K562 (cell line): ENCODE measurements around the gene PRKG1. TPM values are rescaled to one million over a fixed set of nuclear protein-coding genes. Genes with fewer than 3 reads are reported as not detected.

ENCODE experiments used
- BRF1 ChIP-seq: IDR thresholded peaks from 3 replicates; pipeline ENCODE4 v1.6.1; 2011; ENCODE audit warnings: borderline replicate concordance, mild to moderate bottlenecking; ENCODE audit not compliant: insufficient read length; ENCODE audit errors: extremely low read depth
- CXXC5 ChIP-seq: fragments of 250-450 bp; sonication (Bioruptor Pico); IDR thresholded peaks from 2 replicates; pipeline ENCODE4 v1.8.0; 2022; ENCODE audit warnings: inconsistent platforms, mild to moderate bottlenecking, moderate library complexity
- ELF1 ChIP-seq: fragments of 200-800 bp; sonication (Bioruptor generic); IDR thresholded peaks from 2 replicates; pipeline ENCODE4 v1.6.1; 2016; ENCODE audit warnings: missing genetic modification characterization, missing compliant biosample characterization
- ESRRA ChIP-seq: fragments of 450-650 bp; IDR thresholded peaks from 2 replicates; pipeline ENCODE4 v1.6.1; 2014; ENCODE audit warnings: low read depth, mild to moderate bottlenecking, moderate library complexity, borderline replicate concordance
- GABPA ChIP-seq: fragments of 200-800 bp; sonication (Bioruptor generic); conservative IDR thresholded peaks from 2 replicates; pipeline ENCODE4 v1.6.1; 2016; ENCODE audit warnings: low read depth, missing genetic modification characterization, missing compliant biosample characterization
- HMGXB4 ChIP-seq: sonication (generic); formaldehyde crosslinking; IDR thresholded peaks from 2 replicates; pipeline ENCODE4 v1.8.1; 2023; ENCODE audit warnings: mild to moderate bottlenecking, missing genetic modification reagents
- KLF13 ChIP-seq: fragments of 450-650 bp; IDR thresholded peaks from 2 replicates; pipeline ENCODE4 v1.6.1; 2016; ENCODE audit warnings: missing genetic modification characterization, low read depth, mild to moderate bottlenecking, missing compliant biosample characterization, moderate library complexity, borderline replicate concordance
- MYC ChIP-seq, 2 experiments: fragments of 250-450 bp in 1 of 2; sonication (Bioruptor Pico) in 1 of 2; IDR thresholded peaks; 2 replicates each; pipeline versions ENCODE4 v1.5.1 to v1.6.1; 2012 to 2021; ENCODE audit warnings: low read depth in 2 of 2, borderline replicate concordance in 1 of 2, improper control_type of control experiment in 1 of 2, low read length in 1 of 2, mild to moderate bottlenecking in 1 of 2, moderate library complexity in 1 of 2
- PREB ChIP-seq: sonication (generic); formaldehyde crosslinking; IDR thresholded peaks from 2 replicates; pipeline ENCODE4 v1.8.1; 2023; ENCODE audit warnings: mild to moderate bottlenecking, missing genetic modification reagents
- RBM39 ChIP-seq: fragments of 200-400 bp; formaldehyde crosslinking; optimal IDR thresholded peaks from 2 replicates; pipeline ENCODE3; 2018; ENCODE audit warnings: low read depth, low read length
- SAFB ChIP-seq: fragments of 200-400 bp; formaldehyde crosslinking; IDR thresholded peaks from 2 replicates; pipeline ENCODE4 v1.6.1; 2017; ENCODE audit warnings: low read depth, low read length, borderline replicate concordance
- SMAD4 ChIP-seq: fragments of 250-450 bp; sonication (Bioruptor Pico); conservative IDR thresholded peaks from 2 replicates; pipeline ENCODE4 v1.8.0; 2021; ENCODE audit warnings: inconsistent platforms, mild to moderate bottlenecking, moderate library complexity
- TAF9B ChIP-seq: fragments of 450-650 bp; IDR thresholded peaks from 2 replicates; pipeline ENCODE4 v1.6.1; 2018; ENCODE audit warnings: mild to moderate bottlenecking; ENCODE audit not compliant: partially characterized antibody
- TAL1 ChIP-seq: fragments of 450-650 bp; IDR thresholded peaks from 2 replicates; pipeline ENCODE4 v1.6.1; 2016; ENCODE audit warnings: mild to moderate bottlenecking
- YBX1 ChIP-seq: fragments of 450-650 bp; IDR thresholded peaks from 2 replicates; pipeline ENCODE4 v1.7.1; 2016; ENCODE audit warnings: mild to moderate bottlenecking
- ZMIZ1 ChIP-seq, 2 experiments: fragments of 150-350 bp in 1 of 2; IDR thresholded peaks; 2 replicates each; pipeline ENCODE4 v1.6.1; 2012 to 2016; ENCODE audit warnings: low read depth in 2 of 2, low read length in 2 of 2, mild to moderate bottlenecking in 1 of 2, moderate library complexity in 1 of 2
- ZNF232 ChIP-seq: sonication (generic); formaldehyde crosslinking; IDR thresholded peaks from 2 replicates; pipeline ENCODE4 v1.8.0; 2022; ENCODE audit warnings: mild to moderate bottlenecking, missing genetic modification reagents
- ZNF780A ChIP-seq: fragments of 250-450 bp; sonication (Bioruptor Pico); IDR thresholded peaks from 2 replicates; pipeline ENCODE4 v1.5.0; 2021; ENCODE audit warnings: mild to moderate bottlenecking
- polyA plus RNA-seq, 8 experiments: library from polyadenylated mRNA; depleted of rRNA in 4 of 8; stranded (reverse) in 5 of 8; unstranded in 3 of 8; fragments of >200 nt; fragmentation: Nextera tagmentation in 2 of 8; fragmentation: Illumina TruSeq in 1 of 8; extraction: Ambion mirVana in 2 of 8; extraction: Trizol in 1 of 8; gene quantifications; 2 replicates each; pipeline versions ENCODE4 v1.2.1 to v1.2.3, GENCODE V29; 2011 to 2014; ENCODE audit warnings: inconsistent platforms in 1 of 8, missing spikeins in 1 of 8
- total RNA-seq, 7 experiments: library from RNA; depleted of rRNA in 6 of 7; stranded (reverse); fragments of >200 nt in 6 of 7; fragmentation: Illumina TruSeq in 2 of 7; extraction: Trizol in 2 of 7; gene quantifications; 2 replicates each; pipeline versions ENCODE4 v1.2.1 to v1.2.3, GENCODE V29; 2011 to 2021; ENCODE audit warnings: low replicate concordance in 1 of 7

The PRKG1 gene
- total and polyA plus RNA-seq, 9 of the 15 experiments (the other 6 are each of a cell fraction or from before 2014, with no cell fraction given), result 0.22 TPM; not detected in 8

- TF ChIP-seq ZMIZ1 (IDR thresholded peaks at IDR 0.05; ENCODE audit: low read depth in 2 of 2, low read length in 2 of 2) (0 out of 4 replicates have a peak, but pooled peaks of 1 of the 2 experiments have one; percentile 5), CXXC5 (peak; percentile 90), HMGXB4 (CRISPR knock-in tag) (no peak), KLF13 (tag) (peak; percentile 36; the same call in 1 of the 2 replicates), MYC (IDR thresholded peaks at IDR 0.05; ENCODE audit: low read depth, low read length) (peak; percentile 88), MYC (CRISPR knock-in tag; IDR thresholded peaks at IDR 0.05; ENCODE audit: borderline replicate concordance, low read depth) (peak; percentile 18; the same call in 1 of the 2 replicates), SAFB (no peak), ZNF780A (CRISPR knock-in tag) (no peak), SMAD4 (CRISPR knock-in tag) (peak; percentile 85), ESRRA (peak; percentile 74; the same call in 1 of the 2 replicates), ELF1 (tag) (peak; percentile 87), YBX1 (no peak), GABPA (tag) (peak; percentile 100), TAF9B (peak; percentile 84), ZNF232 (CRISPR knock-in tag) (peak; percentile 73), RBM39 (no peak), PREB (CRISPR knock-in tag) (no peak), TAL1 (0 out of 2 replicates have a peak, but pooled peaks have one; percentile 9), BRF1 (no peak)
Measured at GRCh38 chr10:51699475-51700227, 625.4 kb downstream of the PRKG1 start, which contains the start of gene CSTF2T (continued).
